WI38 (cell line): ENCODE results near the gene ANKHD1.

Source experiments
- H3K4me3 ChIP-seq: 2 replicates; pipeline ENCODE4 v1.5.1; 2011; ENCODE audit warnings: low read depth, mild to moderate bottlenecking, control low read depth, low read length
- TF ChIP-seq, protein P1 (sequence below): IDR thresholded peaks from 2 replicates; pipeline ENCODE4 v1.5.1; 2012; ENCODE audit warnings: low read depth, mild to moderate bottlenecking, control low read depth, low read length

Gene ANKHD1

GRCh38 chr5:140360101-140360500 is 41.5 kb upstream of the ANKHD1 start, which contains the start of gene SLC4A9:
Gene SLC4A9 (plus strand): TSS chr5:140360194. CDS start chr5:140360237, 43 bp downstream.
- TF ChIP-seq, protein P1, sequence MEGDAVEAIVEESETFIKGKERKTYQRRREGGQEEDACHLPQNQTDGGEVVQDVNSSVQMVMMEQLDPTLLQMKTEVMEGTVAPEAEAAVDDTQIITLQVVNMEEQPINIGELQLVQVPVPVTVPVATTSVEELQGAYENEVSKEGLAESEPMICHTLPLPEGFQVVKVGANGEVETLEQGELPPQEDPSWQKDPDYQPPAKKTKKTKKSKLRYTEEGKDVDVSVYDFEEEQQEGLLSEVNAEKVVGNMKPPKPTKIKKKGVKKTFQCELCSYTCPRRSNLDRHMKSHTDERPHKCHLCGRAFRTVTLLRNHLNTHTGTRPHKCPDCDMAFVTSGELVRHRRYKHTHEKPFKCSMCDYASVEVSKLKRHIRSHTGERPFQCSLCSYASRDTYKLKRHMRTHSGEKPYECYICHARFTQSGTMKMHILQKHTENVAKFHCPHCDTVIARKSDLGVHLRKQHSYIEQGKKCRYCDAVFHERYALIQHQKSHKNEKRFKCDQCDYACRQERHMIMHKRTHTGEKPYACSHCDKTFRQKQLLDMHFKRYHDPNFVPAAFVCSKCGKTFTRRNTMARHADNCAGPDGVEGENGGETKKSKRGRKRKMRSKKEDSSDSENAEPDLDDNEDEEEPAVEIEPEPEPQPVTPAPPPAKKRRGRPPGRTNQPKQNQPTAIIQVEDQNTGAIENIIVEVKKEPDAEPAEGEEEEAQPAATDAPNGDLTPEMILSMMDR = no peak
- H3K4me3 ChIP-seq = no peak within 1 kb of the TSS

GRCh38 chr5:140360681-140361479 is 40.8 kb upstream of the ANKHD1 start:
- no peak overlapping the region for H3K4me3 ChIP-seq
- TF ChIP-seq, protein P1 = no peak

DNA sequence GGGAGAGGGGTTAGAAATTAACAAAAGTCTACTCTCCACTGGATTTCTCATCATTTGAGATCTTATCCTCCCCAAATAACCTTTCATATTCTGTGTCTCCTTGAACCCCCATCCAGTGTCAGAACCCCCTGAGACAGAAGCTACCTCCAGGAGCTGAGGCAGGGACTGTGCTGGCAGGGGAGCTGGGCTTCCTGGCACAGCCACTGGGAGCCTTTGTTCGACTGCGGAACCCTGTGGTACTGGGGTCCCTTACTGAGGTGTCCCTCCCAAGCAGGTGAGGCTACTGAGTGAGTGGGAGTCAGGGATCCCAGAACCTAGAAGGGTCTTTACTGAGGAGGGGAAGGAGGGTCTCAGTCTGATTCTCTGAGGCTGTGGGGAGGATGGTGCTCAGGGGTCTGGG is 39.7 kb upstream of the ANKHD1 start:
- TF ChIP-seq, protein P1 = no peak
- H3K4me3 ChIP-seq = no peak overlapping the region

DNA sequence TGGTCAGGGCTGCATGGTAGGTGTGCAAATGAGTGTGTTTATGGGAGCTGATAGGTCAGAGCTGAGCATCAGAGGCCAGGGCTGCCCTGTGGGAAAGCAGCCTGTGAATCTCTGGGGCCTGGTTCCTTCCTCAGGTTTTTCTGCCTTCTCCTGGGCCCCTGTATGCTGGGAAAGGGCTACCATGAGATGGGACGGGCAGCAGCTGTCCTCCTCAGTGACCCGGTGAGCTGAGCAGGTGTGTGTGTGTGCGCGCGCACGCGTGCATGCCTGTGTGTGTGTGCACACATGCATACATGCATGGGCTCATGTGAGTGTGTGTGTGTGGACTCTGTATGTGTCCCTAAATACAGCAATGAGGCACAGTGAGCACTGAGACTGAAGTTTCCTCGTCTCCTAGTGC is 39.3 kb upstream of the ANKHD1 start:
- H3K4me3 ChIP-seq = no peak overlapping the region
- TF ChIP-seq, protein P1 = no peak

- H3K4me3 ChIP-seq = no peak overlapping the region
- TF ChIP-seq, protein P1 = peak; percentile 88
Measured at GRCh38 chr5:140362875-140363630, 38.6 kb upstream of the ANKHD1 start.

DNA sequence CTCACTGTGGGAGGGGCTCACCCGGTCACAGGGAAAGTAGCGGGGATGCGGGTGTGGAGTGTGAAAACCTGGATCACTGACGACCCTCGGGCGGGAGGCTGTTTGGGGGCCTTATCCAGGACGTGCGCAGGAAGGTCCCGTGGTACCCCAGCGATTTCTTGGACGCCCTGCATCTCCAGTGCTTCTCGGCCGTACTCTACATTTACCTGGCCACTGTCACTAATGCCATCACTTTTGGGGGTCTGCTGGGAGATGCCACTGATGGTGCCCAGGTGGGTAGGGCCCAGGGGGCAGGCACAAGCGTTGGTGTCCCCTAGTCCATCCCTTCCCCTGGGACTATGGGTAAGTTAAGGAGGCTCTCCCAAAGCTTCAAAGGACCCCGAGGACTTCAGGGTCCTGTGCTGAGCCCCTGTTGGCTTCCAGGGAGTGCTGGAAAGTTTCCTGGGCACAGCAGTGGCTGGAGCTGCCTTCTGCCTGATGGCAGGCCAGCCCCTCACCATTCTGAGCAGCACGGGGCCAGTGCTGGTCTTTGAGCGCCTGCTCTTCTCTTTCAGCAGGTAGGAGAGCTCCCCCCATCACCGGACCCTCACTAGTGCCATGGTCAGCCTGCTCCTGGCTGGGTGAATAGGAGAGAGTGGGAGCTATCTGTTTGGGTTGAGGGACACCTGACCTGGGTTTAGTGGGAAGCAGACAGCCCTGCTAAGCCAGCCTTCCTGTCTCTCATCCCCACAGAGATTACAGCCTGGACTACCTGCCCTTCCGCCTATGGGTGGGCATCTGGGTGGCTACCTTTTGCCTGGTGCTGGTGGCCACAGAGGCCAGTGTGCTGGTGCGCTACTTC is 37.8 kb upstream of the ANKHD1 start:
- TF ChIP-seq, protein P1 = no peak

DNA sequence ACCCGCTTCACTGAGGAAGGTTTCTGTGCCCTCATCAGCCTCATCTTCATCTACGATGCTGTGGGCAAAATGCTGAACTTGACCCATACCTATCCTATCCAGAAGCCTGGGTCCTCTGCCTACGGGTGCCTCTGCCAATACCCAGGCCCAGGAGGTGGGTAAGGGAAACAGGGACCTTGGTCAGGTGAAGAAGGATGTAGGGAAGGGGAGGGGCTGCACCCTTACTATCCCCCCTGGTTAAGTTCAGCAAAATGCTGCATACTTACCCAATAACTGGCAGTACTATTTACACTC is 37.2 kb upstream of the ANKHD1 start:
- no peak overlapping the region for H3K4me3 ChIP-seq
- TF ChIP-seq, protein P1 = no peak

More for the DNA sequence above, 37.8 kb upstream of the ANKHD1 start:
- no peak overlapping the region for H3K4me3 ChIP-seq
